ENCODE measurements around the gene KCNJ15. TPM values are rescaled to one million over a fixed set of nuclear protein-coding genes. Genes with fewer than 3 reads are reported as not detected.

The KCNJ15 gene
- total and polyA plus RNA-seq, 2 of the 13 experiments (the other 11 are each of a cell fraction or from before 2014, with no cell fraction given) = not detected

GRCh38 chr21:38254970-38255369 lies 1.8 kb upstream of the KCNJ15 start:
- no TSS peak for BruUV-seq (replicated peaks)
- in situ Hi-C loops (cut with HindIII; ENCODE audit: extremely low pct_ligation_motif_present, low pct_unique_long_range_greater_than_20kb) = no loop called here
- TF ChIP-seq FOXM1 (CRISPR knock-in tag; IDR thresholded peaks at IDR 0.05) = no peak
- TF ChIP-seq ZNF646 (CRISPR knock-in tag; IDR thresholded peaks at IDR 0.05) = no peak
- no peak for TF ChIP-seq TFAP4 (IDR thresholded peaks at IDR 0.05; ENCODE audit: borderline replicate concordance, low read depth)
- TF ChIP-seq ZNF224 (CRISPR knock-in tag; IDR thresholded peaks at IDR 0.05) = no peak
- TF ChIP-seq, protein P1, sequence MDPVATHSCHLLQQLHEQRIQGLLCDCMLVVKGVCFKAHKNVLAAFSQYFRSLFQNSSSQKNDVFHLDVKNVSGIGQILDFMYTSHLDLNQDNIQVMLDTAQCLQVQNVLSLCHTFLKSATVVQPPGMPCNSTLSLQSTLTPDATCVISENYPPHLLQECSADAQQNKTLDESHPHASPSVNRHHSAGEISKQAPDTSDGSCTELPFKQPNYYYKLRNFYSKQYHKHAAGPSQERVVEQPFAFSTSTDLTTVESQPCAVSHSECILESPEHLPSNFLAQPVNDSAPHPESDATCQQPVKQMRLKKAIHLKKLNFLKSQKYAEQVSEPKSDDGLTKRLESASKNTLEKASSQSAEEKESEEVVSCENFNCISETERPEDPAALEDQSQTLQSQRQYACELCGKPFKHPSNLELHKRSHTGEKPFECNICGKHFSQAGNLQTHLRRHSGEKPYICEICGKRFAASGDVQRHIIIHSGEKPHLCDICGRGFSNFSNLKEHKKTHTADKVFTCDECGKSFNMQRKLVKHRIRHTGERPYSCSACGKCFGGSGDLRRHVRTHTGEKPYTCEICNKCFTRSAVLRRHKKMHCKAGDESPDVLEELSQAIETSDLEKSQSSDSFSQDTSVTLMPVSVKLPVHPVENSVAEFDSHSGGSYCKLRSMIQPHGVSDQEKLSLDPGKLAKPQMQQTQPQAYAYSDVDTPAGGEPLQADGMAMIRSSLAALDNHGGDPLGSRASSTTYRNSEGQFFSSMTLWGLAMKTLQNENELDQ (CRISPR knock-in tag; IDR thresholded peaks at IDR 0.05; ENCODE audit: borderline replicate concordance) = no peak
- TF ChIP-seq, protein P2, sequence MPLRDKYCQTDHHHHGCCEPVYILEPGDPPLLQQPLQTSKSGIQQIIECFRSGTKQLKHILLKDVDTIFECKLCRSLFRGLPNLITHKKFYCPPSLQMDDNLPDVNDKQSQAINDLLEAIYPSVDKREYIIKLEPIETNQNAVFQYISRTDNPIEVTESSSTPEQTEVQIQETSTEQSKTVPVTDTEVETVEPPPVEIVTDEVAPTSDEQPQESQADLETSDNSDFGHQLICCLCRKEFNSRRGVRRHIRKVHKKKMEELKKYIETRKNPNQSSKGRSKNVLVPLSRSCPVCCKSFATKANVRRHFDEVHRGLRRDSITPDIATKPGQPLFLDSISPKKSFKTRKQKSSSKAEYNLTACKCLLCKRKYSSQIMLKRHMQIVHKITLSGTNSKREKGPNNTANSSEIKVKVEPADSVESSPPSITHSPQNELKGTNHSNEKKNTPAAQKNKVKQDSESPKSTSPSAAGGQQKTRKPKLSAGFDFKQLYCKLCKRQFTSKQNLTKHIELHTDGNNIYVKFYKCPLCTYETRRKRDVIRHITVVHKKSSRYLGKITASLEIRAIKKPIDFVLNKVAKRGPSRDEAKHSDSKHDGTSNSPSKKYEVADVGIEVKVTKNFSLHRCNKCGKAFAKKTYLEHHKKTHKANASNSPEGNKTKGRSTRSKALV (CRISPR knock-in tag; IDR thresholded peaks at IDR 0.05) = no peak
- TF ChIP-seq CBFB (CRISPR knock-in tag; IDR thresholded peaks at IDR 0.05) = no peak
- no peak for TF ChIP-seq SIN3A (IDR thresholded peaks at IDR 0.05; ENCODE audit: borderline replicate concordance, low read depth, low read length)
- TF ChIP-seq ZNF570 (CRISPR knock-in tag; IDR thresholded peaks at IDR 0.05; ENCODE audit: borderline replicate concordance) = no peak
- no peak for TF ChIP-seq REL (CRISPR knock-in tag; conservative IDR thresholded peaks at IDR 0.05)
- no peak for TF ChIP-seq GLI4 (CRISPR knock-in tag; IDR thresholded peaks at IDR 0.05; ENCODE audit: borderline replicate concordance)
- TF ChIP-seq KLF15 (CRISPR knock-in tag; IDR thresholded peaks at IDR 0.05; ENCODE audit: borderline replicate concordance) = no peak
- TF ChIP-seq ZFP90 (CRISPR knock-in tag; IDR thresholded peaks at IDR 0.05; ENCODE audit: borderline replicate concordance) = no peak
- TF ChIP-seq ATRX (CRISPR knock-in tag; IDR thresholded peaks at IDR 0.05; ENCODE audit: borderline replicate concordance) = no peak

More at GRCh38 chr21:38254970-38255369, 1.8 kb upstream of the KCNJ15 start:
- ATAC-seq (no peak), DNase-seq (ENCODE audit: low spot score) (no peak), FAIRE-seq (no peak)
- Histone ChIP-seq H2AFZ (ENCODE audit: low read length) (no peak overlapping the region), H3K27me3 (ENCODE audit: control insufficient read depth in 1 of 2, insufficient read depth in 2 of 2, low read length in 2 of 2) (no peaks in the 10 kb centered on the region), H3K36me3 (replicated peaks in 1 of 2; ENCODE audit: control insufficient read depth in 1 of 2, insufficient read depth in 2 of 2, low read length in 2 of 2) (no peaks in the 10 kb centered on the region), H3K4me1 (ENCODE audit: insufficient read depth, low read length) (peaks cover 11% of the 10 kb centered on the region), H4K20me1 (ENCODE audit: insufficient read depth, low read length) (no peaks in the 10 kb centered on the region), H3K27ac (ENCODE audit: extremely low read length, insufficient read depth, low read length) (no peak overlapping the region), H3K4me2 (ENCODE audit: low read depth, low read length) (no peak overlapping the region), H3K4me3 (replicated peaks in 1 of 3; ENCODE audit: insufficient read depth in 1 of 3, low read depth in 2 of 3, low read length in 3 of 3) (no peak overlapping the region), H3K9ac (ENCODE audit: insufficient read depth, low read depth, low read length) (no peak overlapping the region), H3K79me2 (ENCODE audit: insufficient read depth, low read length) (no peaks in the 10 kb centered on the region), H3K9me3 (ENCODE audit: low read length) (no peaks in the 10 kb centered on the region)
- POLR2A ChIA-PET = no interaction called here
- CTCF ChIA-PET (ENCODE audit: low intra/inter-chr PET ratio, low total read pairs) = no interaction called here
- 19% methylated on average over 2 of the region's 3 CpGs for WGBS (ENCODE audit: low lambda C conversion rate)
- intact Hi-C loops (cut with micrococcal nuclease; ENCODE audit: unreplicated experiment) = no loop called here
